Immature natural killer cell (primary cell): Measurements from ENCODE around the gene RTP3. TPM values are rescaled to one million over a fixed set of nuclear protein-coding genes. Genes with fewer than 3 reads are reported as not detected.
"Not testable (repeated sequence)": the region's sequence is repeated elsewhere in the genome, so short reads cannot be mapped to it uniquely, and the experiment has no call there.

Experiments
- DNase-seq, 3 donors: peaks; one replicate each; pipeline ENCODE4 v3.0.0; 2022; ENCODE audit warnings: mixed read lengths in 1 of 3
- H3K27ac Mint-ChIP-seq, 6 donors: one replicate each; pipeline ENCODE4 v1.8.0; 2020; ENCODE audit warnings: mixed read lengths in 6 of 6, mild to moderate bottlenecking in 5 of 6, inconsistent platforms in 4 of 6, moderate library complexity in 3 of 6
- H3K27me3 Mint-ChIP-seq, 3 donors: one replicate each; pipeline ENCODE4 v1.8.0; 2020 to 2021; ENCODE audit warnings: low read depth in 3 of 3, mild to moderate bottlenecking in 3 of 3, mixed read lengths in 3 of 3, moderate library complexity in 3 of 3, inconsistent platforms in 1 of 3
- H3K36me3 Mint-ChIP-seq, 3 donors: one replicate each; pipeline ENCODE4 v1.8.0; 2020; ENCODE audit warnings: mixed read lengths in 3 of 3, inconsistent platforms in 2 of 3, mild to moderate bottlenecking in 2 of 3
- H3K4me1 Mint-ChIP-seq, 2 donors: one replicate each; pipeline ENCODE4 v1.8.0; 2020; ENCODE audit warnings: inconsistent platforms in 2 of 2, mild to moderate bottlenecking in 2 of 2, mixed read lengths in 2 of 2, moderate library complexity in 1 of 2
- H3K4me3 Mint-ChIP-seq, 5 donors: one replicate each; pipeline ENCODE4 v1.8.0; 2020; ENCODE audit warnings: mild to moderate bottlenecking in 5 of 5, mixed read lengths in 5 of 5, inconsistent platforms in 3 of 5, moderate library complexity in 3 of 5
- H3K9me3 Mint-ChIP-seq, 6 donors: one replicate each; pipeline ENCODE4 v1.8.0; 2020; ENCODE audit warnings: mild to moderate bottlenecking in 6 of 6, mixed read lengths in 6 of 6, inconsistent platforms in 4 of 6, moderate library complexity in 3 of 6
- polyA plus RNA-seq, 3 donors: library from polyadenylated mRNA; unstranded; fragments of 300-500 nt; fragmentation: Illumina TruSeq; gene quantifications; one replicate each; pipeline ENCODE4 v1.2.3, GENCODE V29; 2021

Gene RTP3
- polyA plus RNA-seq, 3 donors from 2014 or later, result not detected

DNA sequence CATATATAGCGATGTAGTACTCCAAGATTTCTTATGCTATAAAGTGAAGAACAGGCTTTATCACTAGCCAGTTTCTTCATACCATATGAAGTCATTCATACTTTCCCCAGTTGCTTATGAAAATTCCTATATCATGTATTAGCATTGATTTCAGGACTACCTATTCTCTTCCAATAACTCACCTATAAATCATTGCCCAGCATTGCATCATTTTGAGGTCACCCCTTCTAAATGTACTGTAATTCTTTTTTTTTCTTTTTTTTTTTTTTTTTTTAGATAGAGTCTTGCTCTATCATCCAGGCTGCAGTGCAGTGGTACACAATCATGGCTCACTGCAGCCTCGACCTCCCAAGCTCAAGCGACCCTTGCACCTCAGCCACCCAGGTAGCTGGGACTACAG lies 27.1 kb downstream of the RTP3 start:
- Mint-ChIP-seq H3K9me3 (no peaks in the 10 kb centered on the region), H3K36me3 (no peaks in the 10 kb centered on the region), H3K27ac (no peak overlapping the region), H3K4me3 (no peak overlapping the region), H3K4me1 (no peaks in the 10 kb centered on the region), H3K27me3 (peaks cover 0 to 2% (median 0%) of the 10 kb centered on the region in 3 donors)
- no peak for DNase-seq

DNA sequence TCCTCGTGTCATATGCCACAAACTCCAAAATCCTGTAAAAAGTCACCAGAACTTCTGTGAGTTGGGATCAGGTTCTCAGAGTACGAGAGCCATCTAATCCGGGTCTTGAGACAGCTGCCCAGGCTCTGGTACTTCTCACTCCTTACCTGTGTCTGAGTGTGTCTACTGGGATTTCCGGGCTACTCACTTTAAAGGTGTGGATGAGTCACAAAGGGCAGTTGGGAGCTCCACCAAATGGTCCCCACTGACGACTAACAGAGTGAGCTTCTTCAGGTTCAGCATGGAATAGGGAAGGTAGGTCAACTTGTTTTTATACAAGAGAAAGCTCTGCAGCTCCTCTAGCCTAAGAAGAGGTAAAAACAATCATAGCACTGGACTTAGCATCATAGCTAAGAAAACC lies 29.5 kb downstream of the RTP3 start:
- H3K4me1 Mint-ChIP-seq, result no peaks in the 10 kb centered on the region
- H3K9me3 Mint-ChIP-seq, result no peaks in the 10 kb centered on the region
- no peaks in the 10 kb centered on the region for H3K36me3 Mint-ChIP-seq
- peaks cover 0 to 9% (median 0%) of the 10 kb centered on the region in 3 donors for H3K27me3 Mint-ChIP-seq
- H3K27ac Mint-ChIP-seq, result no peak overlapping the region
- H3K4me3 Mint-ChIP-seq, result no peak overlapping the region
- DNase-seq, result no peak

DNA sequence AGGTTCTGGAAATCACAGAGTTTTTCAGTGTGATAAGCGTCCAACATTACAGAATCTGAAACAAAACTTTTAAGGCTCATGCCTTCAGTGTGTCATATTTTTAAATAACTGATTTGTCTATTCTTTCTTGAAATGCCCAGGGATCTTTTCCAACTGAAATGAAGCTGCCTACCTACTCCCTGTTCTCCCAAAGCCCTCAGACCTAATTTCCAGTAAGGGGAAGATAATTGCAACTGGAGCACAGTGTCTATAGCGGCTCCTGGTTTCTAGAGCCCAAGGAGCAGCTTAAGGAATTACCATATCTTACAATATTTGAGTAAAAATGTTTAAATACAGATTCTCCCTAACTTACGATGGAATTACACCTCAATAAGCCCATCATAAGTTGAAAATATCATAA lies 35.3 kb downstream of the RTP3 start:
- Mint-ChIP-seq H3K27ac (no peak overlapping the region), H3K27me3 (peaks cover 2 to 16% (median 13%) of the 10 kb centered on the region in 3 donors), H3K4me1 (peaks cover 4 to 5% of the 10 kb centered on the region in 2 donors), H3K9me3 (peaks cover 0 to 2% (median 0%) of the 10 kb centered on the region in 6 donors), H3K4me3 (no peak overlapping the region), H3K36me3 (no peaks in the 10 kb centered on the region)
- no peak for DNase-seq

DNA sequence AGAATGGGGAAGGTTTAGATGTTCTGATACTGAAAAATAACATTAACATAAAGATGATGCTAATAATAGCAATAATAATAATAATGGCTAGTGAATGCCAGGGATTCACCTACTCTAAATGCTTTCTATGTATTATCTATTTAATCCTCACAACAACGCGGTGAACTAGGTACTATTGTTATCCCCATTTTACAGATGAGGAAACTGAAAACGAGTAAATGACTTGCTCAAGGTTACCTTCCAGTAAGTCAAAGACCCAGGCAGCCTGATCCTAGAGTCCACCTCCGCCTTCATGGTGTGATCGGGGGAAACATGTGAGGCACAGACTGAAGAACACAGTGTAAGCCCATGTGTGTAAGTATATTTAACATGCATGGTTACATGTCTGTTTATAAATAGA lies 38.0 kb downstream of the RTP3 start:
- H3K4me1 Mint-ChIP-seq, result peaks cover 23 to 26% of the 10 kb centered on the region in 2 donors
- no peak overlapping the region for H3K4me3 Mint-ChIP-seq
- peaks cover 10 to 26% (median 16%) of the 10 kb centered on the region in 3 donors for H3K27me3 Mint-ChIP-seq
- peaks cover 0 to 2% (median 0%) of the 10 kb centered on the region in 6 donors for H3K9me3 Mint-ChIP-seq
- H3K36me3 Mint-ChIP-seq, result no peaks in the 10 kb centered on the region
- H3K27ac Mint-ChIP-seq, result peak overlapping the region in 1 of 6 donors; percentile 92
- no peak for DNase-seq

DNA sequence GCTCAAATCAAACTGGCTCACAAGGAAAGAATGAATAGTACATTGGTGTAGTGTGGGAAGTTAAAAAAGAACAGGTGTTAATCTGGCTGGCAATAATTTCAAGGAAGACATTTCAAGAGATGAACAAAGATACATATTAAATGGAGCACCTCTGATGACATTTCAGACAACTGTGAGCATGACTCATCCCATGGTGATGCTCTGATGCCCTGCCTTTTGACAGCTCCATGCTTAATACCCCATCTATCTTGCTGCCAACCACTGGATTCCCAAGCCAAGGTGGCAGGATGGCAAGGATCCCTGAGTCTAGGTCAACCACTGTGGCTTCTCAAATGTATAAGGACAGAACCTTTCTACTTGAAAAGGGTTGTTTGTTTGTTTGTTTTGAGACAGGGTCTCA lies 39.0 kb downstream of the RTP3 start:
- Mint-ChIP-seq H3K4me3 (no peak overlapping the region), H3K36me3 (no peaks in the 10 kb centered on the region), H3K27ac (peak overlapping the region in 2 of 6 donors; percentile 48 to 92), H3K27me3 (peaks cover 10 to 26% (median 16%) of the 10 kb centered on the region in 3 donors), H3K4me1 (peaks cover 23 to 26% of the 10 kb centered on the region in 2 donors), H3K9me3 (peaks cover 0 to 2% (median 0%) of the 10 kb centered on the region in 6 donors)
- DNase-seq, result no peak

DNA sequence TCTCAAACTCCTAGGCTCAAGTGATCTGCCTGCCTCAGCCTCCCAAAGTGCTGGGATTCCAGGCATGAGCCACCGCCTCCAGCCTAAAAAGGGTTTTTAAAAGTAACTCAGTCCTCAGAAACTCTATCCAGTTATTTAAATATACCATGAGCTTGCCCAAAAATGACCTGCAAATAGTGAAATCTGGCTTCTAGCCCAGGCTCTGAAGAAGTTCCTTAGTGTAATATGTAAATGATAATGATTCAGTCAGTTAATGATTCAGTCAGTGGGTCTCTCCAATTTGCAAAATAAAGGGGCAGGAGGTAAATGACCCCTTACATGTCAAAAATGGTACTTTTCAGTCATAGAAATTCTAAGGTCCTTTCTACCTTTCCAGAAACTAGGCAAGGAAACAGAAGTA lies 39.5 kb downstream of the RTP3 start:
- Mint-ChIP-seq H3K4me1 (peaks cover 23 to 26% of the 10 kb centered on the region in 2 donors), H3K36me3 (no peaks in the 10 kb centered on the region), H3K27ac (peak overlapping the region in 2 of 6 donors; percentile 16 to 92), H3K27me3 (peaks cover 10 to 26% (median 16%) of the 10 kb centered on the region in 3 donors), H3K9me3 (peaks cover 0 to 2% (median 0%) of the 10 kb centered on the region in 6 donors), H3K4me3 (no peak overlapping the region)
- no peak for DNase-seq

DNA sequence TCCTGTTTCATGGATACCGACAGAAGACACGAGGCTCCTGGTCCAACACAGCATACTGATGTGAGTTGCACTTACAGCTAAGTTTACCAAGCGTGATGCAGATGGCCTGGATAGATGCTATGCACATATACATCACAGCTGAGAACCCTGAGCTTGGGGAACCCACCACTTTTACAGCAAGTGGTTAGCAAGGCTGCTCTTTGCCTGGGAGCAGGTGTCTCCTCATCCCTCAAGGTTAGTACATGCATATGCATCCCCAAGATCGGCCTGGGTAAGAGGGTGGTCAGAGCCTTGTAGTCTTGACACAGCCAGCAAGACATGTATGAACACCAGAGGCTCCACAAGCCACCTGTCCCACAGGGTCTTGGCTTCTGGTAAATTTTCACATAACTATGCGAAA lies 40.0 kb downstream of the RTP3 start:
- peaks cover 0 to 2% (median 0%) of the 10 kb centered on the region in 6 donors for H3K9me3 Mint-ChIP-seq
- peak overlapping the region; percentile 20 to 84 (median 83) for H3K4me3 Mint-ChIP-seq
- peak overlapping the region in 5 of 6 donors; percentile 14 to 94 (median 90) for H3K27ac Mint-ChIP-seq
- no peak for DNase-seq
- H3K36me3 Mint-ChIP-seq, result no peaks in the 10 kb centered on the region
- peaks cover 10 to 26% (median 16%) of the 10 kb centered on the region in 3 donors for H3K27me3 Mint-ChIP-seq
- peaks cover 23 to 26% of the 10 kb centered on the region in 2 donors for H3K4me1 Mint-ChIP-seq

DNA sequence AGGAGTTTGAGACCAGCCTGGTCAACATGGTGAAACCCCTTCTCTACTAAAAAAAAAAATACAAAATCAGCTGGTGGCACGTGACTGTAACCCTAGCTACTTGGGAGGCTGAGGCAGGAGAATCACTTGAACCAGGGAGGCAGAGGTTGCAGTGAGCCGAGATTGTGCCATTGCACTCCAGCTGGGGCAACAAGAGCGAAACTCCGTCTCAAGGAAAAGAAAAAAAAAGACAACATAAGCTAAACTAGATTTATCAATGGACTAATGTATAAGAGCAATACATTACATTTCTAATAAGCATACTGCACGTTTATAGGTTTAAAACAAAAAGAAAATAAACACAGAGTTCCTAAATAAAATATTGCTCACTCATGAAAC lies 40.6 kb downstream of the RTP3 start:
- H3K9me3 Mint-ChIP-seq, DNase-seq, H3K36me3 Mint-ChIP-seq: not testable (repeated sequence)
- peak overlapping the region; percentile 80 to 84 (median 83) for H3K4me3 Mint-ChIP-seq
- H3K27me3 Mint-ChIP-seq, result peaks cover 10 to 26% (median 16%) of the 10 kb centered on the region in 3 donors
- peak overlapping the region; percentile 85 to 94 (median 91) for H3K27ac Mint-ChIP-seq
- H3K4me1 Mint-ChIP-seq, result peaks cover 23 to 26% of the 10 kb centered on the region in 2 donors

DNA sequence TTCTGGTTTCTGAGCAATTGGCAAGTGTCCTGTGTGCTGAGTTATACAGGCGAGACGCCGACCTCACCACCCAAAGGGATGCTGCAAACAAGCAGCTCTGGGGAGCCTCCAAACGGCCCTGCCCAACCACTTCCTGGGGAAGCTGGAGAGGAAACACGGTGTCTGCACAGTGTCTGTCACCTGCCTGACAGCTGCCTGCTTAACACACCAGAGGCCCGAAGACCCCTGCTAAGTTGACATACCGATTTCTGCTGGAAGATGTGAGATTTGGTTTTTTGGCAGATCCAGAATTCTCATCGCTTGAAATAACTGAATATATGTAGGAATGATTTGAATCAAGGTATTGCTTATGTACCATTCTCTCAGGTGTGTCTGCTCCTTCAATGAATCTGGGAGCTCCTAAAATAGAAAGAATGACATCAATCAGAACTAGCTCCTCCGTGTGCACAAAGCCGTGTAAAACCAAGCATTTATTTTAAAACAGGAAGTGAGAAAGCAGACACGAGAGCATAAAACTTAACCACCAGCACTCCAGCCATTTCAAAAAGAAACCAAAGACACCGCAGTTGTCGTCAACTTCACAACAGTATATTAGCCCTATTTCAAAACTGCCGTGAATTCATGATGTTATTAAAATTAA lies 41.1 kb downstream of the RTP3 start:
- DNase-seq, result peak; percentile 82 to 85 (median 83)
- Mint-ChIP-seq H3K4me1 (peaks cover 23 to 26% of the 10 kb centered on the region in 2 donors), H3K27ac (peak overlapping the region; percentile 85 to 94 (median 91)), H3K4me3 (peak overlapping the region; percentile 80 to 84 (median 83)), H3K27me3 (peaks cover 10 to 26% (median 16%) of the 10 kb centered on the region in 3 donors), H3K36me3 (no peaks in the 10 kb centered on the region), H3K9me3 (peaks cover 0 to 2% (median 0%) of the 10 kb centered on the region in 6 donors)

DNA sequence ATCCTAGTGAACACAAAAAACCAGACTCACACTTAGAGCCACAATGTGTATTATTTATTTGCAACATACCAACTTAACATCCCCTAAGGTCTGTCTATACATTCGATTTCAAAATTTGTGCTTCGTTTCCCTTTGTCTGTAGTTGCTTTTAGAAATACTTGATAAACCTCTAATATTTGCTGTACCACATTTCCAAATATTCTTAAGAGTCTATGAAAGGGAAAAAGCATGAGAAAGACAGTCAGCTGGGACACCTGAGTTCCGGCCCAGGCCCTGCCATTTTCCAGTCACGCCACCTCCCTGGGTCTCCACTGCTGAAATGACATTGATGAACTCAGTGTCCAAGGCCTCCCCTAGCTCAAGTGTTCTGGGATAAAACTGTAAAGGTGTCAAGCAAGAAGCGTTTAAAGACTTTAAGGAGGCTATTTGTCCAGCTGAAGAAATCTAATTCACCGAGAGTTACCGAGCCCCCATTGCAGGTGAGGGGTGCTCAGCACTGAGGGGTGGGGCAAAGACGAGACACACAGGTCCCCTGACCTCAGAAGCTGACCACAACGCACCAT lies 41.7 kb downstream of the RTP3 start:
- DNase-seq, result no peak
- peak overlapping the region; percentile 85 to 94 (median 91) for H3K27ac Mint-ChIP-seq
- H3K9me3 Mint-ChIP-seq, result no peaks in the 10 kb centered on the region
- peaks cover 23 to 26% of the 10 kb centered on the region in 2 donors for H3K4me1 Mint-ChIP-seq
- peaks cover 7 to 26% (median 16%) of the 10 kb centered on the region in 3 donors for H3K27me3 Mint-ChIP-seq
- no peaks in the 10 kb centered on the region for H3K36me3 Mint-ChIP-seq
- H3K4me3 Mint-ChIP-seq, result peak overlapping the region; percentile 80 to 84 (median 83)

DNA sequence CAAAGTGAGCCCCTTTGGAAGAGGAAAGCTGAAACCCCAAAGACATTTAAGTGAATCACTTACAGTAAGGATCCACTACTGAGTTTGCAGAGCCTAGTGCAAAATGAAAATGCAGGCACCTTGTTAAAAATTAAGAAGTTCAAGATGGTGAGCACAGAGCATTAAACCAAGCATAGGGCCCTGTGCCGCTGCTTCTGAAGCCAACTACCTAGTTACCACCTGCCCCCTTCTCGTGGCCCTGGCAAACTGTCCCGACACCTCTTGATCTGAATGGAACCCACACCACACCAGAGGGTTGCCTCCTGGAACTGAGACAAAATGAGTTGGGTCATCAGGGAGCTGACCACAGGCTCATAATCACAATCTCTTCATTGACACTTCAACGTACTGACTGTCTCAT lies 42.8 kb downstream of the RTP3 start:
- no peak for DNase-seq
- peaks cover 2 to 23% (median 16%) of the 10 kb centered on the region in 3 donors for H3K27me3 Mint-ChIP-seq
- no peaks in the 10 kb centered on the region for H3K9me3 Mint-ChIP-seq
- peak overlapping the region in 3 of 5 donors; percentile 7 to 53 (median 34) for H3K4me3 Mint-ChIP-seq
- peaks cover 23 to 26% of the 10 kb centered on the region in 2 donors for H3K4me1 Mint-ChIP-seq
- H3K36me3 Mint-ChIP-seq, result no peaks in the 10 kb centered on the region
- peak overlapping the region in 5 of 6 donors; percentile 67 to 85 (median 76) for H3K27ac Mint-ChIP-seq

DNA sequence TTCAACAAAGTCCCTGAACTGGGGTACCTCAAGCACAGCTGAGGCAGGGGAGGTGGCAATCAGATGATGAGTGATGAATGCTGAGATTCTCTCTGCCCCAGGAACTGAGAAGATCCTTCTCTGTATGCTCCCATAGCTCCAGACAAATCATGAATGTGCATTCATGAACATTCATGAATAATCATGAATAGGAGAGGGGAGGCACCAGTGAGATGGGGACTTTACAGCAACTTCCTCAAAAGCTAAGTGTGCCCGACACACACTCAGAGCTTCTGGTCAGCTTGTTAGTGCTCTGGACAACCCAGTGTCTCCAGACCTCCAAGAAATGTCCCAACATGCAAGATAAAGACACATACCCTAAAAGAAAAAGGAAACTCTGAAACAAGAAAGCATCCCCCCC lies 44.1 kb downstream of the RTP3 start:
- H3K27me3 Mint-ChIP-seq, result peaks cover 0 to 19% (median 16%) of the 10 kb centered on the region in 3 donors
- peaks cover 23 to 26% of the 10 kb centered on the region in 2 donors for H3K4me1 Mint-ChIP-seq
- no peak for DNase-seq
- H3K9me3 Mint-ChIP-seq, result no peaks in the 10 kb centered on the region
- H3K36me3 Mint-ChIP-seq, result no peaks in the 10 kb centered on the region
- H3K27ac Mint-ChIP-seq, result peak overlapping the region in 1 of 6 donors; percentile 8
- no peak overlapping the region for H3K4me3 Mint-ChIP-seq

DNA sequence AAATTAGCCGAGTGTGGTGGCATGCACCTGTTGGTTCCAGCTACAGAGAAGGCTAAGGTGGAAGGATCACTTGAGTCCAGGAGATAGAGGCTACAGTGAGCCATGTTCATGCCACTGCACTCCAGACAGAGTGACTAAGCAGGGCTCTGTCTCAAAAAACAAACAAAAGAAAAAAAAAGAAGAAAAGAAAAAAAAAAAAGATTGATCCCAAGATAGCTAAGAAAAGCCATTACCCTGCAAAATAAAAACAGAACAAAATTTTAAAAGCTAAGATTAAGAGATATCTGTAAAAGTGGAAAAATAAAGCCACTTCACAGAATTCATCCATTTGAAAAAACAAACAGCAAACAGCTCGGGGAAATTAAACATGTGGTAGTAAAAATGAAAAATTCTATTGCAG lies 44.6 kb downstream of the RTP3 start:
- Mint-ChIP-seq H3K36me3 (no peaks in the 10 kb centered on the region), H3K4me1 (peaks cover 23 to 26% of the 10 kb centered on the region in 2 donors), H3K9me3 (no peaks in the 10 kb centered on the region), H3K4me3 (no peak overlapping the region), H3K27ac (peak overlapping the region in 3 of 6 donors; percentile 8 to 77 (median 63)), H3K27me3 (peaks cover 0 to 19% (median 16%) of the 10 kb centered on the region in 3 donors)
- DNase-seq, result no peak

DNA sequence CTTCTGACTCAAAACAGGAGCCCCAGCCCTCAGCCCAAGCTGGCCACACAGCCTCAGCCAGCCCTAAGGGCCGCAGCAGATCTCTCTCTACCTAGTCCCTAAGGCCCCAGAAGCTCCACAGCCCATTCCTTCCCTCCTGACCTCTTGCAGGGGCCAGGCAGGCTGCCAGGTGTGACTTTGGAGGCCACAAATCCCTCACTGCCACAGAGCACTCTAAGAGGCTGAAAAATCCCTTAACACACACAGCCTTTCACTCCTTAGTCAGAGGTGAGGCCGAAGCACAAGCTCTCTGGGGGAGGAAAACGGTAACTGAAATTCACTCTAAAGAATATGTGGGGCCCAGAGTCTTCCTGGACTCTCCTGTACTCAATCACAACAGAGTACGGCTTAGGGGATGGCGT lies 45.0 kb downstream of the RTP3 start:
- H3K36me3 Mint-ChIP-seq, result no peaks in the 10 kb centered on the region
- H3K4me3 Mint-ChIP-seq, result no peak overlapping the region
- no peak for DNase-seq
- peaks cover 22 to 24% of the 10 kb centered on the region in 2 donors for H3K4me1 Mint-ChIP-seq
- peak overlapping the region in 2 of 6 donors; percentile 8 to 77 for H3K27ac Mint-ChIP-seq
- H3K27me3 Mint-ChIP-seq, result peaks cover 0 to 19% (median 14%) of the 10 kb centered on the region in 3 donors
- no peaks in the 10 kb centered on the region for H3K9me3 Mint-ChIP-seq
